IMR-90 (cell line): ENCODE measurements around the gene KLRF1.

ENCODE experiments used
- CTCF ChIP-seq: conservative IDR thresholded peaks from 2 replicates; pipeline ENCODE4 v1.5.1; 2012; ENCODE audit warnings: mild to moderate bottlenecking, low read depth, low read length, improper control_type of control experiment
- POLR2A ChIP-seq: IDR thresholded peaks from 2 replicates; pipeline ENCODE4 v1.6.1; 2012; ENCODE audit warnings: mild to moderate bottlenecking, low read depth, low read length

GRCh38 chr12:9880532-9881078 lies 53.3 kb downstream of the KLRF1 start:
- TF ChIP-seq POLR2A (no peak), CTCF (no peak)
